SH-SY5Y (cell line): ENCODE data around the gene MCF2L2.

Experiments
- GATA2 ChIP-seq: IDR thresholded peaks from 2 replicates; pipeline ENCODE4 v1.6.1; 2011; ENCODE audit warnings: mild to moderate bottlenecking, low read depth, low read length
- GATA3 ChIP-seq: IDR thresholded peaks from 2 replicates; pipeline ENCODE4 v1.6.1; 2011; ENCODE audit warnings: low read depth, mild to moderate bottlenecking, low read length, moderate library complexity

MCF2L2 gene

DNA sequence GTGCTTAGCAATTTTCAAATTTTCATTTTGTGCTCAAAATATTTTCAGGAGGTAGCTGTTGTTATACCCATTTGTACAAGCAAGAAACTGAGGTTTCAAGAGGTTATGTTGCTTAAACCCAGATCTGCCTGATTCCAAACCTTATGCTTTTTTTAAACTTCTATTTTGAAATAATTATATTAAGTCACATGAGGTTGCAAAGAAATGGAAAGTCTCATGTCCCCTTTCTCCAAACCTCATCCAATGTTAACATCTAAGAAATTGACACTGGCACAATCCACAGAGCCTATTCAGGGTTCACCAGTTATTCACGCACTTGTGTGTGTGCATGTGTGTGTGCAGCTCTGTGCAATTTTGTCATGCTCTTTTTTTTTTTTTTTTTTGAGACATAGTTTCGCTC lies 140.3 kb downstream of the MCF2L2 start:
- TF ChIP-seq GATA2 = no peak
- TF ChIP-seq GATA3 = no peak

DNA sequence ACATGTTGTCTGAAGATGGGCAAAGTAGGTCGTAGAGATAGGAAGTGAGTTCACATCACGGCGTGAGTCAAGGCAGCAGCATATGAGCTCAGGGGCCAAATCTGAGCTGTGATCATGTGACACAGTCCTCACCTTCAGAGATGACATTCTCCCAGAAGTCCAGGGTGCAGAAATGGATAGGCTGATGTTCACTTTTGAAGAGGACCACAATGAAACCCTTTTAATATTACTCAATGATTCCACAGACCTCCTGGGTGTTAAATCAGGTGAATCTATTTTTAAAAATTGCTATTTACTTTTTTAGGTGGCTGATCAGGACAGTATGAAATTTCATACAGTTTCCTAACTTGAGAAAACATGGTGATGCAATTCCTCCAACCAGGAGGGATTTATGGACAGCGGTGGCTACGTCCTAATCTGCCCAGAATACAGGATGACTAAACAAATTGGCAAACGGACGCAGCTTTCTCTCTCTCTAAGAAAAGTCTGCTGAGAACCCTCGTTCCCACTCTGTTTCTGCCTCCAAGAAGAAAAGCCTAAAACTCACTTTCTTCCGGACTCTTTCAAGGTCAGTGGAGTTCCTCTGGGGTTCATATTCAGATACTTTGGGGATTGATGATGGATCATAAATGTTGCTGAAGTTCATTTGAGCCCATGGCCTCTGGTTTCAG lies 141.0 kb downstream of the MCF2L2 start:
- TF ChIP-seq GATA2 = no peak
- no peak for TF ChIP-seq GATA3

DNA sequence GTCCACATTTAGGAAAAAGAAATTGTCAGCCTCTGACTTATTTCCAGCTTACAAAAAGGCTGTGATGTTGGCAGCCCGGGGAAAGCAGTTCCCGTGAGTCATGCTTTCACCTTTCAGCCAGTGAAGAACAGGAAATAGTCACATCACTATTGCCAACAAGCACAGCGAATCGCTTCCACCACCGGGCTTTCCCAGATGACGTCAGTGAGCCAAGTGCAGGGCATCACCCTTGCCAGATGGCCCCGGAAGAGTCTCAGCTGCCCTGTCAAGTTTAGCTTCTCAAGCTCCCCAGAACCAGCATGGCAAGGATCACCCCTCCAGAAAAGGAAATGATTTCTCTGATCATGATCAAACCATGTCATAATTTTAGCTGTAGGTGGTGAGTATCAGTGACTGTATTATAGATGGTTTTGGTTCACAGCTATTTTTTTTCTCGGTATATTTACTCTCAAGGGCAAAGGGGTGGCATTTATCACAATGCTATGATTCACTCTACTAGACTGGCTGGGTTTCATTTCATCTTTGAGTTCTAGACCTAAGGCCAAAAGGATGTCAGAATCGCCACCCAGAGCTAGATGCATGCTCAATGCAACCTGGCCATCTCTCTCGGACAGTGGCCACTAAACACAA lies 142.5 kb downstream of the MCF2L2 start:
- TF ChIP-seq GATA3 = no peak
- TF ChIP-seq GATA2 = no peak

DNA sequence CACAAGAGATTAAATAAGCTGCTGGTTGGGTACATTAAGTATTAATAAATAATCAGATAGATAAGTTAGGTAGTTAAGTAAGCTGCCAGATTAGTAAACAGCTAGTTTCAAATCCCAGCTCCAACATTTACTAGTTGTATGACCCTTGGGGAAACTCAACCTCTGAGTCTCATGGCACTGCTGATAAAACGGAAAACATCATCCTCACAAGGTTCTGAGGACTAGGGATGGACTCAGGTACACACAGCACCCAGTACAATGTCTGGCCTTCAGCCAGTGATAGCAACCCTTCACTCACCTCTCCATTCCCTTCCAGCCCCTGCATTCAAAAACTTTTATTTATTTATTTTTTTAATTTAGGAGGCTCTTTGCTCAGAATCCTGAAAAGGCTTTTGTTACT lies 143.1 kb downstream of the MCF2L2 start:
- no peak for TF ChIP-seq GATA3
- no peak for TF ChIP-seq GATA2

DNA sequence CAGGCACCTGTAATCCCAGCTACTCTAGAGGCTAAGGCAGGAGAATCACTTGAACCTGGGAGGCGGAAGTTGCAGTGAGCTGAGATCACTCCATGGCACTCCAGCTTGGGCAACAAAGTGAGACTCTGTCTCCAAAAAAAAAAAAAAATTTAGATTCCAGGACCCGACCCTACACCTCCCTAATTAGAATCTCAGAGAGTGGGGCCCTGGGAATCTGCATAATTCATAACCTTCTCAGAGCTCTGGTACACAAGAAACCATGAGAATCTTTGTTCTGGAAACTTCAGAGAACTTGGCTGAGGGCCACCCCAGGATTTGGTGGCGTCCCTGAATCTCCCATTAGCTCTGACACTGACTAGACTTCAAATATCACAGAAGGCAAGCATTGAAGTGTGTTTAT lies 143.8 kb downstream of the MCF2L2 start:
- TF ChIP-seq GATA3 (no peak), GATA2 (no peak)

DNA sequence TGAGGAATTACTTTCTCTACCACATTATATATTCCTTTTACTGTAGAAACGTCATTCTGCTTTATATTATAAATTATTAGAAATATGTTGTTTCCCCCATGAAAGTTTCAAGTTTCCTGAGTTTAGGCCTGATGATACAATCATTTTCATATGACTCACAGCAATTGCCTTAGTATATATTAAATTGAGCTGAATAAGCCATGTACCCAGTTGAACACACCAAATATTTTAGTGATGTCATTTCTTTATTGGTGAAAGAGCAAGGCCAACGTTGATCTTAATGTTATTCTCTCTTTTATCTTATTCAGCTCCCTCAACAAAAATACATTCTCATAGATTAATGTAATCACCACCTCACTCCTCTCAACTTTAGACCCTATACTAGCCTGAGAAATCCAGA lies 144.5 kb downstream of the MCF2L2 start:
- no peak for TF ChIP-seq GATA3
- TF ChIP-seq GATA2 = no peak

DNA sequence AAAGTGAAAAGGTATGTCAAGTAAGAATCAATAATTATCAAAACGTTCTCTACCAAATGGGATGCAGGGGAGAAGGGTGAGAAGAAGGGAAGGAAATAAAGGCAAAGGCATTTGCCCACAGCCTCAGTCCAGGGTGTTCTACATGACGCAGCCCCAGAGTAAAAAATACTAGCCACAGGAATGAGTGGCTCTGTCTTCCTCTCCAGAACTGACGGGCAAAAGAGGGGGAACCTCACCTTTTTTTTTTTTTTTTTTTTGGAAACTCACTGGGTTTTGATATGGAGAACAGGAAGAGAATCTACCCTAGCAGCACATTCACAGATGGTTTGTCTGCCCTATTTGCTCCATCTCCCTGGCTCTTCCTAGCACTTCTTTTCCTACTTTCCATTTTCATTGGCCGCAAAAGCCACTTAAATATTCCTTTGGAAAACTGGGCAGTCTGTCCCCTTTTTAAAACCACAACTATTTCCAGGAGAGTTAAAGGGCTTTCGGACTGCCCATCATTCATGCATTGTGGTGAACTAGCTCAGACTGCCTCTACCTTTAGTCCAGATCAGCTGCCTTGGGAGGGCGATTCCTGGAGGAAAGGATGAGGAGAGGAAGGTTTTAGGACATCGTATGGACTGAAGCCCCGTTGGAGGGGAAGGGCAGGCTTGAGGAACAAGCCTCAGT lies 147.2 kb downstream of the MCF2L2 start:
- TF ChIP-seq GATA2 (no peak), GATA3 (no peak)

DNA sequence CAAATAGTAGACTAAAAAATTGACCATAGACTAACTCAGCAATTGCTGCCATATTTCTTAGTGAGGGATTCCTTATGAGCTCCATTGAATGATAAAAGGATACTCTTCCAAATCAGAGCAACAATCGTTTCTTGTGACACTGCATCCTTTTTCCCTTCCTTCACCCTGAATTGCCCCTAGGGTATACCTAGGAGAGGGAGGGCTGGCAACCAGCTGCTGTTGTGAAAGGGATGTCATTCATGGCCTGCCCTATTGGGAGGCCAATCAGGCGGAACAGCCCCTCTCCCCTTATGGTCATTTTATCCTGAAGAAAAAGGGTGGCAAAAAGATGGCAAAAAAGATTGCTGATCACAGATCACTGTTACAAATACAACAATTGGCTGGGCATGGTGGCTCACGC lies 149.0 kb downstream of the MCF2L2 start:
- TF ChIP-seq GATA2 = no peak
- no peak for TF ChIP-seq GATA3

DNA sequence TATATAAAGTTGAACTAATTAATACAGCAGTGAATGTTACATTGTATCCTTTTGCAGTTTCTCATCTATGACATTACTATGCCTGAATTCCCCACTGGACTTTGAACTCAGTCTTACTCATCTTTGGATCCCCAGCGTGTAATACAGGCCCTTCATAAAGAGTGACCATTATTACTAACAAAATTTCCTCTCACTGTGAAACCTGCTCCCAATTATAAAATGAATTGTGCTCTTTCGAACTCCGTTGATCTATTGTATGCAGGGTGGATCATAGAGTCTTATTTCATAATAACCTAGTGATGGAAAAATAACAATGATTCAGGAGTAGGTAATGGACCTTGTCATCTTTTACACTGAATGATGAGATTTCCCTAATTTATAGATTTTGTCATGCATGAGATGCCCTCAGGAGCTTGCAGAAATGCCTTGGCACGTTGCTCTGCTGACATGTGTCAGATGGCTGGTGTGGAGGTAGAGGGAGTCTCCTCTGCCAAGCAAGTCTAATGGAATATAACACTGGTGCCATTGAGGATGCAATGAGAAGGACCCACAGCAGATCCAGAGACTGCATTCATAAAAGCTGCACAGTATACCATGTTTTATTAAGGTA lies 149.8 kb downstream of the MCF2L2 start:
- TF ChIP-seq GATA2 (no peak), GATA3 (no peak)

DNA sequence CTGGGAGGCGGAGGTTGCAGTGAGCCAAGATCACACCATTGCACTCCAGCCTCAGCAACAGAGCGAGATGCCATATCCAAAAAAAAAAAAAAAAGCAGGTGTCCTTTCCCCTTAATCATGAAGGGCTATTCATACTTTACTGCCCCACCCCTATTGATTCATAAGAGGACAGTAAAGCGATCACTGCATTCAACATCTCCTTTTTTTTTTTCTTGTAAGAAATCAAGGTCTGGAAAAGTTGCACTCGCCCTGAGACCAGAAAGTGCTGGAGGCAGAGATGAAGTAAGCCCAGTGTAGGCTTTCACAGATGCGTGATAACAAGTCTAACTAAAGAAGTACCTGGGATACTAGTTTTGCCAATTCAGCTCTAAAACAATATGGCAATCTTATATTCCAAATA lies 151.2 kb downstream of the MCF2L2 start:
- TF ChIP-seq GATA2 (no peak), GATA3 (no peak)

DNA sequence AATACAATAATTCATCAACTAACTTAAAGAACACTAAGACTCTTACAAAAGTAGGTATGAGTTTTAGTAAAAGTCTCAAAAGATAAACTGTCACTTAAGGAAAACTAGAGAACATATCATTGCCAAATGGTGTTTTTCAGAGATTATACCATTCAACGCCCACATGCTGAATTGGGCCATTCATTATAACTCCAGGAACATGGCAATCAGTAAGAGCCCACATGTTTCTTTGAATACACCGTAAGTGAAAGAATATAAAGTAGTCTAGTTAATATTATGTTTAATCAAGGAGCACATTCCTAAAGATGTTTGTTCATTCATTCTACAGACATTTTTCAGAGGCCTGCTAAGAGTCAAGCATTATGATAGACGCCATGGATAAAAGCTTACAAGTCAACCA lies 152.5 kb downstream of the MCF2L2 start:
- TF ChIP-seq GATA2 (no peak), GATA3 (no peak)

DNA sequence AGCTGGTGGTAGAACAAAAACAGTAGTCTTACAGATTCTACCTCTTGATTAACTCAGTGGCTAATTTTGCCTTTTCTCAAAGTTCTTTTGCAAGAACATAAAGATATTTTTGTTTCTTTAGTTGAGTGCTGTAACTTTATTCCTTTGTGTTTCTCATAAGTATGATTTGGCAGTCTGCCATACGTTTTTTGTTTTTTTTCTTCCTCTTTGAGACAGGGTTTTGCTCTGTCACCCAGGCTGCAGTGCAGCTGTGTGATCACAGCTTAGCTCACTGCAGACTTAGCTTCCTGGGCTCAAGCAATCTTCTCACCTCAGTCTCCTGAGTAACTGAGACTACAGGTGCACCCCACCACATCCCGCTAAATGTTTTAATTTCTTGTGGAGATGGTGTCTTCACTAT lies 153.0 kb downstream of the MCF2L2 start:
- TF ChIP-seq GATA2 (no peak), GATA3 (no peak)

DNA sequence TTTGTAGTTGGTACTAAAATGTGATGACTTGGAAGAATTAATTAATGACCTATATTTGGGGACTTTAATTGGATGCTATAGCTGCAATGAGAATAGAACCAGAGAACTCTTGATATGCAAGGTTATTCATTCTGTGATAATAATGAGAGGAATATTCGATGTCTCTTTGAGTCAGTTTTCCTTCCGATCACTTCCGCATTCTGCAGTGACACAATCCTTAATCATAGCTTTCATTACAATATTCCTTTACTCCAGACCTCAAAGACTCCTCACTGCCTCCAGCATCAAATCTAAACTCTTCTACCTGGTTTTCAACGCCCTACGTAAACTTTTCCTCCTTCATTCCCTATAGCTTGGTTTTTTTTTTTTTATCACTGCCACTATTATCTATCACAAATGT lies 153.8 kb downstream of the MCF2L2 start:
- TF ChIP-seq GATA2 (no peak), GATA3 (no peak)

DNA sequence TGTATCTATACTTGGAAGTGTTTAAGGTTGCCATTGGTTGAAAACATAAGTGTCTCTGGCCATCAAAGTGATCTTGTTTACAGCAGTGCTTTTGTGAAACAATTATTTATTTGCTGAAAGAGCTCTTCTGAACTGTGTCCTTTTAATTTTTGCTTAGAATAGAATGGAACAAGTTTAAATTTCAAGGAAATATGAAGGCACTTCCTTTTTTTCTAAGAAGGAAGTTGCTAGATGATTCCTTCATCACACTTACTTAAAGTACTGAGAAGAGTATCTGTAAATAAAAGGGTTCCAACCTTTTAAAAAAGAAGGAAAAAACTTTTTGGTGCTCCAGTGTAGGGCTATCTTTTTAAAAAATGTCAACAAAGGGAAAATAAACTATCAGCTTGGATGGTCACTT lies 155.6 kb downstream of the MCF2L2 start:
- no peak for TF ChIP-seq GATA3
- TF ChIP-seq GATA2 = no peak

DNA sequence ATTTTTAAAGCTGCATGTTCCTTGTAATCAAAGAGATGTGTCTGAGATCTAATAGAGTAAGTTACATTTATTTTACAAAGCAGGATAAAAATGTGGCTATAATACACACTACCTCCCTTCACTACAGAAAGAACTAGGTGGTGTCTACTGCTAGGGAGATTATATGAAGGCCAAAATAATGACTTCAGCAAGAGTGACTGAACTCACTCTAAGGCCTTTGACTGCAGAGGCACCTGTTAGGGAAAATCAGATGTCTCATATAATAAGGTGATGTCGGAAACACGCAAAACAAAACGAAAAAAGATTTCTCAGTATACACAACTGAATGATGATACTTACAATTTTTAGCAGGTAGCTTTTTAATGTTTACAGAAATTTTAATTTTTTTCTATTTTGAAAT lies 156.3 kb downstream of the MCF2L2 start:
- TF ChIP-seq GATA2 (no peak), GATA3 (no peak)
